HG03439 (cell line): Measurements from ENCODE around the gene TIMELESS.
"Not testable (repeated sequence)": the region's sequence is repeated elsewhere in the genome, so short reads cannot be mapped to it uniquely, and the experiment has no call there.

Source experiments
- ATAC-seq: cut with Tn5 transposase; IDR thresholded peaks from one replicate; pipeline ENCODE4 v1.9.1; 2021; ENCODE audit warnings: mild to moderate bottlenecking, moderate library complexity; ENCODE audit not compliant: unreplicated experiment

Gene TIMELESS

DNA sequence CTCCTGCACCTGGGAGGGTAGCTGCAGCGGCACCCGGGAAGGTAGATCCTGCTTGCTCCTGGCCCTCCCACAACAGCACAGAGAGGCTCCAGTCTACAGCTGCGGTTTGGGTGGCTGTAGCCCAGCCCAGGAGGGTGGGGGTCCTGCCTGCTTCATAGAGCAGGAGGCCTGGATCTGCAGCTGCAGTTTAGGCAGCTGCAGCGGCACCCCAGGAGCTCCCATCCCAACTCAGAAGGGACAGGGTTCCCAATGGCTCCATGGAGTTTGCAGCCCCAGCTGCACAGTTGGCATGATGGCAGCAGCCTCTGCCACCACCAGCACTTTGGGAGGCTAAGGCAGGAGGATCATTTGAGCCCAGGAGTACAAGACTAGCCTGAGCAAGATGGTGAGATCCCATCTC lies 38.5 kb downstream of the TIMELESS start:
- ATAC-seq, result no peak

- ATAC-seq, result no peak
Measured at GRCh38 chr12:56408799-56409417, 40.3 kb downstream of the TIMELESS start.

- not testable (repeated sequence) for ATAC-seq
Measured at GRCh38 chr12:56404227-56404626, 45.0 kb downstream of the TIMELESS start.

DNA sequence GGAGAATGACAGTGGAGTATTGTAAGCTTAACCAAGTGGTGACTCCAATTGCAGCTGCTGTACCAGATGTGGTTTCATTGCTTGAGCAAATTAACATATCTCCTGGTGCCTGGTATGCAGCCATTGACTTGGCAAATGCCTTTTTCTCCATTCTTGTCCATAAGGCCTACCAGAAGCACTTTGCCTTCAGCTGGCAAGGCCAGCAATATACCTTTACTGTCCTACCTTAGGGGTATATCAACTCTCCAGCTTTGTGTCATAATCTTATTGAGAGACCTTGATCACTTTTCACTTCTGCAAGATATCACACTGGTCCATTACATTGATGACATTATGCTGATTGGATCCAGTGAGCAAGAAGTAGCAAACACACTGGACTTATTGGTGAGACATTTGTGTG lies 47.6 kb downstream of the TIMELESS start:
- ATAC-seq, result not testable (repeated sequence)

GRCh38 chr12:56401125-56401524 lies 48.1 kb downstream of the TIMELESS start:
- ATAC-seq, result not testable (repeated sequence)

DNA sequence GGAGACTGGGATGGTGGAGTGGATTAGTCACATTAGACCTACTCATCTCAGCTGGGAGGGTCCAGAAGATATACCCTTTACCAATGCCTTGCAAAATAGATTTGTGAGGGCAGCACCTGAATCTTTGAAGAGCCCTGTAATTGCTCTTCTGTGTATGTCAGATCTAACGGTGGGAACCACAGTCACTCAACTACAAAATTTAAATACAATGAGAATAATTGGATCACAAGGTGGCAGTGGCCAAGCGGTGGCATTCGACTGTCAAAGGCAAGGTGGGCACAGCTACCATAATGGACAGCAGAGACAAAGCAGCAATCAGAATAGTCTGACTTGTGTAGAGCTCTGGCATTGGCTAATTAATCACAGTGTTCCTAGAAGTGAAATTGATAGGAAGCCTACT lies 49.8 kb downstream of the TIMELESS start:
- ATAC-seq, result not testable (repeated sequence)

DNA sequence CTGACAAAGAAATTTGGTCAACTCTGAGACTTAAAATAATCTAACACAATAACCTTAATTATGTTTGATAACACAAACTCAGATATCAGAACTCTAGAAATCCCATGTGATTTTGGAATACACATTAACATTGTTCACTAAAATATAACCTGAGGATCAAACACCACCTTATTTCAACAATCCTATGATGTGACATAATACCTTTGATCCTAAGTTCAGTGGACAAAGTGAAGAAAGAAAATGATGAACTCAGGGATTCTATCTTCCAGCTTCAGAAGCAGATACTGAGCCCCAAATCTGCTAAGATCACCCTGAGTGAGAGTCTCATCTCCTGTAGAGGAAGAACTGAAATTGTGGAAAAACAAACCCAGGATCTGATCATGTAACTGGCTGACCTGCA lies 50.9 kb downstream of the TIMELESS start:
- no peak for ATAC-seq

DNA sequence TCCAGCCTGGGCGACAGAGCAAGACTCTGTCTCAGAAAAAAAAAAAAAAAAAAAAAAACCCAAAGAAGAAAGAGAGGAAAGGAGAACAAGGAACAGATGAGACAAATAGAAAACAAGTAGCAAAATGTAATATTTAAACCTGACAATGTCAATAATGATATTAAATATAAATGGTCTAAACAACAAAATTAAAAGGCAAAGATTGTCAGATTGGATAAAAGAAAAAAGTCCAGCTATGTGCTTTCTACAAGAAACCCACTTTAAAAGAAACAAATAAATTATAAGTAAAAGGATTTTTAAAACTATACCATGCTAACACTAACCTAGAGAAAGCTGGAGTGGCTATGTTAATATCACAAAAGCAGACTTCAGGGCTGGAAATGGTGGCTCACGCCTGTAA lies 56.9 kb downstream of the TIMELESS start:
- no peak for ATAC-seq

- no peak for ATAC-seq
Measured at GRCh38 chr12:56391721-56392120, 57.5 kb downstream of the TIMELESS start.

GRCh38 chr12:56389412-56389811 lies 59.8 kb downstream of the TIMELESS start:
- ATAC-seq, result no peak

- no peak for ATAC-seq
Measured at GRCh38 chr12:56387152-56387736, 62.0 kb downstream of the TIMELESS start.

GRCh38 chr12:56385873-56386272 lies 63.4 kb downstream of the TIMELESS start:
- no peak for ATAC-seq

DNA sequence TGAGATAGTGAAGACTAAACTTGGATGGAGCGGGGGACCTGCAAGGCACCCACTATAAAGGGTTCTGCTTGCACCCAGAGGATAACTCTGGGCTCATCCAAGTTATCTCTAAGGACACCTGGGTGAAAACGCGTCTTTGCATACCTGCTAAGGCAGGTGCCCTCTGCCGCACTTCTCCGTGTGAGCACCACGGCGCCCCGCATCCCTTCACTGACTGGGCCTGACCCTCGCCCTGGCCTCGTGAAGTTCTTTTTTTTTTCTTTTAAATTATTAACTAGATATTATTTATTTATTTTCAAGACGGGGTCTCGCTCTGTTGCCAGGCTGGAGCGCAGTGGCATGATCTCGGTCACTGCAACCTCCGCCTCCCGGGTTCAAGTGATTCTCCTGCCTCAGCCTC lies 66.6 kb downstream of the TIMELESS start:
- no peak for ATAC-seq

- no peak for ATAC-seq
Measured at GRCh38 chr12:56377989-56378316, 71.3 kb downstream of the TIMELESS start.

DNA sequence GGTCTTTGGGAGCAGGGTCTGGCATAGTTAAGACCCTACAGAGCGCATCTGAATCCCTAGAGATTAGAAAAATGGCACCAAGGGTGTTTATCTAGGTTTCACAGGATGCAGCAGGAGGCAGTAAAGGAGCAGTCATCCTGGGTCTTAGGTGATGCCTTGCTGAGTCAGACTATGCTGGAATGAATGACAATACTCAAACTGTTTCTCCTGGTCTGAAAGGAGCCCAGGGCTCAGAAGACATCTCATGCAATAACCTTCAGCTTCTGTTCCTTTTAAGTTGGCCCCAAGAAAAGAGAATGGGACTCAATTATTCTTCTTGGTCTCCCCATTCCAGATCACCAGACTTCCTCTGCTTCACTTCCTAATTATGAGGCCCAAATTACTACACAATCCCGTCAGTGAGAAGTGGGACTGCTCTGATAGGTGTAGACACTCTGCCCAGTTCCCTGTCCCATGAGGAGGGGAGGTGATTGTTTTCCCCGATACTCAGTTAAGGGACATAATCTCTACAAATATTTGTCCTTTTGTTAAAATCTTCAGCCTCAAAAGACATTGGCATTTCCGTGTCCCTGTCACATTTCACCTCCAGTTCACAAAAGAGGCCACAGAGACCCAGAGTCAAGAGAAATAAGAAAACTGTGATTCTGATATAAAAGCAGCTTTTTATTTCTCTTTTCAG lies 71.8 kb downstream of the TIMELESS start:
- no peak for ATAC-seq

GRCh38 chr12:56375598-56376434 lies 73.4 kb downstream of the TIMELESS start:
- peak; percentile 55 for ATAC-seq

DNA sequence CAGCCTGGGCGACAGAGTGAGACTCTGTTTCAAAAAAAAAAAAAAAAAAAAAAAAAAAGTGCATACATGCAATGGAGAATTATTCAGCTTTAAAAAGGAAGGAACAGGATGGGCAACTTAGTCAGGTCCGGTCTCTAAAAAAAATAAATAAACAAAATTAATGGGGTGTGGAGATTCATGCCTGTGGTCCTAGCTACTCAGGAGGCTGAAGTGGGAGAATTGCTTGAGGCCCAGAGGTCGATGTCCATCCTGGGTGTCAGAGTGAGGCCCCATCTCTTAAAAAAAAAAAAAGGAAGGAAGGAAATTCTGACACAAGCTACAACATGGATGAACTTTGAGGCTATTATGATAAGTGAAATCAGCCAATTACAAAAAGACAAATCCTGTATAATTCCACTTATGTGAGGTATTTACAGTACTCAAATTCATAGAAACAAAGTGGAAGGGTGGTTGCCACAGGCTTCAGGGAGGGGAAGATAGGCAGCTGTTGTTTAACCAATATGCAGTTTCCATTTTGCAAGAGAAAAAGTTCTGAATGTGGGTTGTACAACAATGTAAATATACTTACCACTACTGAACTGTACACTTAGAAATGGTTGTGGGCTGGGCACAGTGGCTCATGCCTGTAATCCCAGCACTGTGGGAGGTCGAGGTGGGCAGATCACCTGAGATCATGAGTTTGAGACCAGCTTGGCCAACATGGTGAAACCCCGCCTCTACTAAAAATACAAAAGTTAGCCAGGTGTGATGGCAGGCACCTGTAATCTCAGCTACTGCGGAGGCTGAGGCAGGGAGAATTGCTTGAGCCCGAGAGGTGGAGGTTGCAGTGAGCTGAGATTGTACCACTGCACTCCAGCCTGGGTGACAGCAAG lies 74.3 kb downstream of the TIMELESS start:
- ATAC-seq, result no peak

GRCh38 chr12:56373515-56373914 lies 75.7 kb downstream of the TIMELESS start:
- no peak for ATAC-seq

GRCh38 chr12:56366948-56367347 lies 82.3 kb downstream of the TIMELESS start:
- no peak for ATAC-seq
